ENCODE data around the gene PRR15L. TPM values are rescaled to one million over a fixed set of nuclear protein-coding genes. Genes with fewer than 3 reads are reported as not detected.
"Not testable (repeated sequence)": the region's sequence is repeated elsewhere in the genome, so short reads cannot be mapped to it uniquely, and the experiment has no call there.

The PRR15L gene
- total RNA-seq, 1 donor from 2014 or later: 2.2 TPM

DNA sequence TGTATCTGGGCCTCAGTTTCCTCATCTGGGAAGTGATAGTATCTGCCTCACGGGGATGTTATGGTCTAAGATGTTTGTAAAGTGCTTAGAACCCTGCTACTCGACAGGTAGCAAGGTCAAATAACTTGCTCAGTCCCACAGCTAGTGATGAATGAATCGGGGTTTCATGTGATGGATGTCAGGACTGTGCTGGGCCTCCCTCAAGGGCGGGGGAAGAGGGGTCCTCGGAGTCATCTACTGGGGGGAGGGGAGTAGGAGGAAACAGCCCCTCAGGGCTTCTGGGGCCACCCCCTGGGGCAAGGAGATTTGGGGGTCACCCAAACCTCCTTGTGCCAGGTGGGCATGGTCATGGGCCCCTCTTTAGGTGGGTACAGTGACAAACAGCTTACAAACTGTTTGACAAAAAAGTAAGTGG lies 15.6 kb downstream of the PRR15L start:
- no peak for TF ChIP-seq POLR2AphosphoS5 (IDR thresholded peaks at IDR 0.05; ENCODE audit: insufficient read depth in 1 of 2, low read depth in 1 of 2)
- TF ChIP-seq CTCF (IDR thresholded peaks at IDR 0.05): no peak
- TF ChIP-seq POLR2A (IDR thresholded peaks at IDR 0.05): no peak
- Histone ChIP-seq H3K9me3 (no peaks in the 10 kb centered on the region), H3K27me3 (no peaks in the 10 kb centered on the region), H3K27ac (peak overlapping the region; percentile 75), H3K4me3 (peak overlapping the region; percentile 73 to 90), H3K36me3 (peaks cover 0 to 10% of the 10 kb centered on the region in 2 donors), H3K4me1 (peaks cover 22% of the 10 kb centered on the region)
- intact Hi-C loops (cut with DNase I): loop anchor here (10.0 kb wide), 2 partner anchors 47 to 83 kb away; partner anchors contain the start of gene SP2
- no peak for DNase-seq (ENCODE audit: extremely low spot score in 2 of 2)

DNA sequence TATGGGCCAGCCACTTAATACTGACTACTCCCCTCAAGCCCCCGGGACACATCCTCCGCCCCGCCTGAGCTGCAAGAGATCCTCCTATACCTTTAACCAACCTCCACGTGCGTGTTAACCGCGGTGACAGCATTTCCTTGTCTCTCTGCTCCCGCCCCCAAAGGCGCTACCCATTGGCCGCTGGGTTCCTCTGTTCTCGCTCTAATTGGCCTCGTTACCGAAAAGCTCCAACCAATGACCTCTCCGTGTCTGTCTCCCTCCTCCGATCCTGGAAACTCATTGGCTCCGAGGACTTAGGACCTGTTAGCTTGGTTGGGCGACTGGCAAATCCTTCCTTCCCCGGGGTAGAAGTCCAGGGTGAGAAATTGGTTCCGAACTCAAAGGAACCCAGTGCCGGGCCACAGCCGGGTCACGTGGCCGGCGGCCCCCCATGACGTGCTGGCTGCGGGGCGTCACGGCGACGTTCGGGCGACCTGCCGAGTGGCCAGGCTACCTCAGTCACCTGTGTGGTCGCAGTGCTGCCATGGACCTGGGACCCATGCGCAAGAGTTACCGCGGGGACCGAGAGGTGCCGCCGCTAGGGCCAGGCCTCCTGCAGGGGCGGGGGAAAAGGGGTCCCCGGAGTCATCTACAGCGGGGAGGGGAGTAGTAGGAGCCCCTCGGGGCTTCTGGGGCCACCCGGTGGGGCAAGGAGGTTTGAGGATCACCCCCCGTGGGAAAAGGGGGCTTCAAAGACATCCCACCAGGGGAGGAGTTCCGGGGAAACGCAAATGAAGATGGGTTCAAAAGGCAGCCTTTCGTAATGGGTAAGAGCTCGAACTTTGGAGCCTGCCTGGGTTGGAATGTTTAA lies 16.2 kb downstream of the PRR15L start, which contains the start of gene PNPO:
Gene PNPO, plus strand, starts transcription at position 326 of the 850 bp plus-strand sequence. Its CDS starts 105 bp downstream, at position 431.
- Histone ChIP-seq H3K4me1 (peaks cover 22% of the 10 kb centered on the region), H3K4me3 (peak within 1 kb of the TSS; percentile 73 to 90), H3K9me3 (no peaks in the 10 kb centered on the region), H3K27ac (peak within 1 kb of the TSS; percentile 75), H3K36me3 (peaks cover 0 to 10% of the 10 kb centered on the region in 2 donors), H3K27me3 (no peaks in the 10 kb centered on the region)
- TF ChIP-seq POLR2AphosphoS5 (IDR thresholded peaks at IDR 0.05; ENCODE audit: insufficient read depth in 1 of 2, low read depth in 1 of 2) (peak; percentile 78 to 87), CTCF (IDR thresholded peaks at IDR 0.05) (no peak), POLR2A (IDR thresholded peaks at IDR 0.05) (no peak)
- intact Hi-C loops (cut with DNase I): loop anchor here (10.0 kb wide), 2 partner anchors 47 to 83 kb away; partner anchors contain the start of gene SP2
- DNase-seq (ENCODE audit: extremely low spot score in 2 of 2): peak; percentile 98 to 99

DNA sequence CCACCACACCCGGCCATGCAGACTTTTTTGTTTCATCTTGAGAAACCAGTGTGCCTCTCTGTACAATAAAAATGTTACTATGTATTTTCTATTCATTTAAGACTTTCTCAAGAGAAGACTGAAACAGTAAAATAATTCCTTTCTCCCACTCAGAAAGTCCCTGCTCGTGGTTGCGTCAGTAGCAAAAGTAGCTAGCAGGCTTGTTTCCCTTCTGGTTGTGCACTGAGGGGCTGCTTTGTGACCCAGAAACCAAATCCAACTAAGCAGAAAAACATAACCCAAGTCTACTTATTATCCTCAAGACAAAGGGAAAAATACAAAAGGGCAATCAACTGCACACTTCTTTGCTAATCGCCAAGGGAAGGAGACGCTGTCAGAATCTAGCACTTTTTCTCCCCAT lies 19.7 kb downstream of the PRR15L start:
- TF ChIP-seq POLR2A (IDR thresholded peaks at IDR 0.05) (no peak), CTCF (IDR thresholded peaks at IDR 0.05) (no peak), POLR2AphosphoS5 (IDR thresholded peaks at IDR 0.05; ENCODE audit: insufficient read depth in 1 of 2, low read depth in 1 of 2) (no peak)
- no peak for DNase-seq (ENCODE audit: extremely low spot score in 2 of 2)

DNA sequence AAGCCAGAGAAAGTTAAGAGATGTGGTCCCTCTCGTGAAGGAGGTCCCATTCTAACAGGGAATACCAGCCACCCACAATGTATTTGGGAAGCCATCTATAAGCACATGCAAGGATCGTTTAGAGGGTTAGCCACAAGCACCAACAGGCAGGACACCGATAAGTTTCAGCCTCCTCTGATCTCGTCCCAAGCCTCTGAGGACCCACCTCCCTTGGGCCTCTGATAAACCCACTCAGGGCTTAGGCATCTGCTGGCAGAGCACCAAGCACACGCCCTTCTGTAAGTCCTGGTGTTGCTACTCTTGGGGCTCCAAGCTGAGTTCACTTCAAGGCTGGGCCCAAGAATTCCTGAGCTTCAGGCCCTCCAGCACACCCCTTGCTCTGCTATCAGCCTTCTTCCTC lies 21.7 kb downstream of the PRR15L start:
- Histone ChIP-seq H3K4me3 (no peak overlapping the region), H3K4me1 (peaks cover 8% of the 10 kb centered on the region), H3K9me3 (no peaks in the 10 kb centered on the region), H3K27me3 (no peaks in the 10 kb centered on the region), H3K27ac (no peak overlapping the region), H3K36me3 (no peaks in the 10 kb centered on the region)
- TF ChIP-seq POLR2A (IDR thresholded peaks at IDR 0.05): no peak
- no peak for DNase-seq (ENCODE audit: extremely low spot score in 2 of 2)
- intact Hi-C loops (cut with DNase I): no loop called here

More for the DNA sequence above, 19.7 kb downstream of the PRR15L start:
- H3K36me3 ChIP-seq: no peaks in the 10 kb centered on the region
- H3K27ac ChIP-seq: no peak overlapping the region
- H3K27me3 ChIP-seq: no peaks in the 10 kb centered on the region
- H3K9me3 ChIP-seq: no peaks in the 10 kb centered on the region
- peaks cover 22% of the 10 kb centered on the region for H3K4me1 ChIP-seq
- intact Hi-C loops (cut with DNase I): no loop called here
- no peak overlapping the region for H3K4me3 ChIP-seq

DNA sequence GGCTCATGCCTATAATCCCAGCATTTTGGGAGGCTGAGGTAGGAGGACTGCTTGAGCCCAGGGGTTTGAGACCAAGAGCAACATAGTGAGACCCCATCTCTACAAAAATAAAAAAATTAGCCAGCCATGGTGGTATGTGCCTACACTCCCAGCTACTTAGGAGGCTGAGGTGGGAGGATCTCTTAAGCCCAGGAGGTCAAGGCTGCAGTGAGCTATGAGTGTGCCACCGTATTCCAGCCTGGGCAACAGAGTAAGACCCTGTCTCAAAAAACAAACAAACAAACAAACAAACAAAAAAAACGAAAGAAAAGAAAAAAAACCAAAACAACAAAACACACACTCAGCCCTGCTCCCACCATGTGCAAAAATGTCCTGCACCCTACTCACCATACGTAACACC lies 22.2 kb downstream of the PRR15L start:
- DNase-seq (ENCODE audit: extremely low spot score in 2 of 2); H3K4me1 ChIP-seq; H3K9me3 ChIP-seq; H3K27ac ChIP-seq; H3K36me3 ChIP-seq; H3K27me3 ChIP-seq; H3K4me3 ChIP-seq; intact Hi-C loops (cut with DNase I): not testable (repeated sequence)

- H3K27me3 ChIP-seq: no peaks in the 10 kb centered on the region
- intact Hi-C loops (cut with DNase I): no loop called here
- no peaks in the 10 kb centered on the region for H3K9me3 ChIP-seq
- no peak for TF ChIP-seq CTCF (IDR thresholded peaks at IDR 0.05)
- no peak for TF ChIP-seq POLR2AphosphoS5 (IDR thresholded peaks at IDR 0.05; ENCODE audit: insufficient read depth in 1 of 2, low read depth in 1 of 2)
- TF ChIP-seq POLR2A (IDR thresholded peaks at IDR 0.05): no peak
- DNase-seq (ENCODE audit: extremely low spot score in 2 of 2): no peak
- H3K4me3 ChIP-seq: no peak overlapping the region
- H3K36me3 ChIP-seq: peaks cover 0 to 4% of the 10 kb centered on the region in 2 donors
- H3K4me1 ChIP-seq: no peaks in the 10 kb centered on the region
- no peak overlapping the region for H3K27ac ChIP-seq
Observed at GRCh38 chr17:47934856-47935255, 22.8 kb downstream of the PRR15L start.
